Effector CD8-positive, alpha-beta T cell (primary cell): ENCODE measurements around the gene LAMA5.

Experiments used
- DNase-seq: peaks from one replicate; lab custom pipeline; 2025; lab: John Stamatoyannopoulos, UW
- total RNA-seq, 4 experiments: gene quantifications; one replicate each; lab custom pipeline; 2026; lab: John Stamatoyannopoulos, UW

The LAMA5 gene, protein sequence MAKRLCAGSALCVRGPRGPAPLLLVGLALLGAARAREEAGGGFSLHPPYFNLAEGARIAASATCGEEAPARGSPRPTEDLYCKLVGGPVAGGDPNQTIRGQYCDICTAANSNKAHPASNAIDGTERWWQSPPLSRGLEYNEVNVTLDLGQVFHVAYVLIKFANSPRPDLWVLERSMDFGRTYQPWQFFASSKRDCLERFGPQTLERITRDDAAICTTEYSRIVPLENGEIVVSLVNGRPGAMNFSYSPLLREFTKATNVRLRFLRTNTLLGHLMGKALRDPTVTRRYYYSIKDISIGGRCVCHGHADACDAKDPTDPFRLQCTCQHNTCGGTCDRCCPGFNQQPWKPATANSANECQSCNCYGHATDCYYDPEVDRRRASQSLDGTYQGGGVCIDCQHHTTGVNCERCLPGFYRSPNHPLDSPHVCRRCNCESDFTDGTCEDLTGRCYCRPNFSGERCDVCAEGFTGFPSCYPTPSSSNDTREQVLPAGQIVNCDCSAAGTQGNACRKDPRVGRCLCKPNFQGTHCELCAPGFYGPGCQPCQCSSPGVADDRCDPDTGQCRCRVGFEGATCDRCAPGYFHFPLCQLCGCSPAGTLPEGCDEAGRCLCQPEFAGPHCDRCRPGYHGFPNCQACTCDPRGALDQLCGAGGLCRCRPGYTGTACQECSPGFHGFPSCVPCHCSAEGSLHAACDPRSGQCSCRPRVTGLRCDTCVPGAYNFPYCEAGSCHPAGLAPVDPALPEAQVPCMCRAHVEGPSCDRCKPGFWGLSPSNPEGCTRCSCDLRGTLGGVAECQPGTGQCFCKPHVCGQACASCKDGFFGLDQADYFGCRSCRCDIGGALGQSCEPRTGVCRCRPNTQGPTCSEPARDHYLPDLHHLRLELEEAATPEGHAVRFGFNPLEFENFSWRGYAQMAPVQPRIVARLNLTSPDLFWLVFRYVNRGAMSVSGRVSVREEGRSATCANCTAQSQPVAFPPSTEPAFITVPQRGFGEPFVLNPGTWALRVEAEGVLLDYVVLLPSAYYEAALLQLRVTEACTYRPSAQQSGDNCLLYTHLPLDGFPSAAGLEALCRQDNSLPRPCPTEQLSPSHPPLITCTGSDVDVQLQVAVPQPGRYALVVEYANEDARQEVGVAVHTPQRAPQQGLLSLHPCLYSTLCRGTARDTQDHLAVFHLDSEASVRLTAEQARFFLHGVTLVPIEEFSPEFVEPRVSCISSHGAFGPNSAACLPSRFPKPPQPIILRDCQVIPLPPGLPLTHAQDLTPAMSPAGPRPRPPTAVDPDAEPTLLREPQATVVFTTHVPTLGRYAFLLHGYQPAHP (N-terminal part only)
- 0.36 to 2.0 (median 0.78) reads per million in 4 experiments for total RNA-seq

DNA sequence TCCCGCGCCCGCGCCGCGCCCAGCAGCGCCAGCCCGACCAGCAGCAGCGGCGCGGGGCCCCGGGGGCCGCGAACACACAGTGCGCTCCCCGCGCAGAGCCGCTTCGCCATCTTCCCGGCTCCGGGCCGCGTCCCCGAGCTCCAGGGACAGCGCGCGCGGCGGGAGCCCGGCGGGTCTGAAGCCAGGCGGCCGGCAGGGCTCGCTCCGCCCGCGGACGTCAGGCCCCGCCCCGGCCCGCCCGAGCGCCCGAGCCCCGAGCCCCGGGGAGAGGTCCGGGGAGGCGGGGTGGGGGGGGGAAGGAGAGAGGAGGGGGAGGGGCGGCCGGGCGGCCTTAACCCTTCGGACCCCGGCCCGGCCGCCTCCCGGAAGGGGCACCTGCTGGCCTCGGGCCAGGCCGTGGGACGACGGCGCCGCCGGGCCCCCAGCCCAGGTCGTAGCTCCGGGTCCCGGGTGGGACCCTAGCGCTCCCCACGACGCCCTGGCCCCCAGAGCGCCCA, at the start of gene LAMA5:
TSS of gene LAMA5 (minus strand) at position 177 of the 497 bp plus-strand sequence. CDS start at position 110, 67 bp downstream.
- no peak for DNase-seq

DNA sequence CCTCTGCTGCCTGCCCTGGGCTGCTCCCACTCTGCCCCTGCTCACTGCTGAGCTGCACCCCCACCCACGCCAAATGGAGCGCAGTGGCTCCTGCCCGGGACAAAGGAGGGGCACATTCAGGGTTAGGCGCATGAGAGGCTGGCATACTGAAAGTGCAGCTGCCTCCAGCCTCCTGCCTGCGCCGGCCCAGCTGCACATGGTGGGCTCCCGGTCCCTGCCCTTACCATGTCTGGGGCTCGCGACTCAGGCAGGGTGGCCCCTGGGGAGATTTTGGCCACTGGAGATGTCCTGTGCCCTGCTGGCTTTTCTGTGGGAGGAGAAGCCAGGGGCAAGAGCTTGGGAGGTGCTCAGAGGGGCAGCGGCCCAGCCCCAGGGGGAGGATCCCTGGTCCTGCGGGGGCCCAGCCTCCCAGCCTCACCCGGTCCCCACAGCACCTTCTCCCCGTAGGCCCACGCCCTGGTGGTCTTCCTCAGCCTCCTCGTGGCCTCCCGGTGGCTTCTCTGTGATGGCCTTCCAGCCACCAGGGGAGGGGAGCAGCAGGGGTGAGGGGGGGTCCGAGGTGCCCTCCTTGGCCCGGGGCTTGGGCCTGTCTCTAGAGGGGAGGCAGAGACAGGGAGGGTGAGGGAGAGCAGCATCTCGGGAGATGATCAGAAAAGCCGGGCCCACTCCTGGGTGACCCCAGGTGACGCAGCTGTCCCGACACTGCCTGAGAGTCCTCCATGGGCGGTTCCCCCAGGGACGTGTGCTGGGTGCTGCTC, 48.4 kb upstream of the LAMA5 start:
- DNase-seq = no peak

GRCh38 chr20:62413896-62414481, 46.9 kb upstream of the LAMA5 start:
- no peak for DNase-seq

- DNase-seq = no peak
Measured at GRCh38 chr20:62413025-62413570, 46.0 kb upstream of the LAMA5 start.

GRCh38 chr20:62412194-62413024, 45.3 kb upstream of the LAMA5 start:
- no peak for DNase-seq

DNA sequence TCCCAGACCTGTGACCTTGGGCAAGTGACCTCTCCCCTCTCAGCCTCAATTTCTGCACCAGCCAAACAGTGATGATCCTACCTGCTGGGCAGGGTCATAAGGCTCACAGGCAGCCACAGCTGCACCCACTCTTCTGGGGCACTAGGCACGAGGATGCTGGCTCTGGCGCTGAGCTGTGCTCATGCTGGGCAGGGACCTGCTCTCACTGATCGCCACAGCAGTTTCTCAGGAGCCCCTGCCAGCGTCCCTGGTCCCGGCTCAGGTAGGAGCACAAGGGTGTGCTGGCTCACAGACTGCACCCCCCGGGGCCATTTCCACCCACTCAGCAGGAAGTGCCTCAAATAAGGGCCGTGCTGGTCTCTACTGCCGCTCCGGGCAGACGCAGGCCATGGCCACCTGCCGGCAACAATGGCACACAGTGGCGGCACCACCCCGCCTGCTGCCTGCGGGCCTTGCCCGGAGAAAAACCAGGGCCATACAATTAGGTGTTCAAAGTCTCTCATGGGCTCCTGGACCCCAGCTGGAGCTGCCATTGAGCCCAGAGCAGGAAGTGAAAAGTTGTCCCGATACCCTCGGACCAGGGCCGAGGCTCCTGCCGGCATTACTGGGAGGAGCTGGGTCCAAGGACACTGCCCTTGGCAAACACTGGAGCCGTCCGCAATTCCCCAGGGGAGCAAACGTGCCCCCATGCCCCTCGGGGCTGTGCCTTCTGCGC, 44.5 kb upstream of the LAMA5 start:
- DNase-seq = no peak

- DNase-seq = no peak
Measured at GRCh38 chr20:62410746-62411478, 43.8 kb upstream of the LAMA5 start.

DNA sequence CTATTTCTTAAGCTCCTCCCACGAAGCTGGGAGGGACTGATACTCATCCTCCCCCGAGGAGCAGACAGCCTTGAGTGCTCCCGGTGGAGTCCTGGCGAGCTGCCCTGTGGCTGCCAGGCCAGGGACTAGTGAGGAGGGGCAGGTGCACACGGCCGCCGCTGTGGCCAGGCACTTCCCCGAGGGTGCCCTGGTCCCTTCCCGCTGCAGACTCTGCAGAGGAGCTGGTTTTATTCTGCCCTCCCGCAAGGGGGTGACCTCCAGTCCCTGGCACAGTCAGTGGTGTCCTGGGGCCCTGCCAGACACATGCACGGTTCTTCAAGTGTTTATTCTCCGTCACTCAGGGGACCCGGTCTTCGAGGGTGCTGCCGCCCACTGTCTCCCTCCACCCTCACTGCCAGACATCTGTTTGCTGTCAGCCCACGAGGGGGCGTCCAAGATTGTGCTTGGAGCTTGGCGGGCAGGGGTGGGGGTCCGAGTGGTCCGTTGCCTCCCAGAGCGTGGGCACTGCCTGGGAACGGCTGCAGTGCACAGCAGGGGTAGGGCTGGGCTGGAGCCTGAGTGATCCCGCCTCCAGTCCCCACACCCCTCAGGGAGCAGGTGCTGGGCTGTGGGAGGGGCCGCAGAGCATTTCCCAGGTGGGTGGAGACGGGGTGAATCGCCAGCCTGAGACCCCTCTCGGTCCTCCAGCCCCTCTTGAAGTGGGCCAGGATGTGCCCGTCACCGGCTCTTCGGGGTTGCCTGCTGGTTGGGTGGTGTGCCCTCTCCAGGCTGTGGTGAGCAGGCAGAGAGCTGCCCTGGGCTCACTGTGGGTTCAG, 43.0 kb upstream of the LAMA5 start:
- DNase-seq = peak; percentile 7

GRCh38 chr20:62409086-62409853, 42.2 kb upstream of the LAMA5 start:
- no peak for DNase-seq

DNA sequence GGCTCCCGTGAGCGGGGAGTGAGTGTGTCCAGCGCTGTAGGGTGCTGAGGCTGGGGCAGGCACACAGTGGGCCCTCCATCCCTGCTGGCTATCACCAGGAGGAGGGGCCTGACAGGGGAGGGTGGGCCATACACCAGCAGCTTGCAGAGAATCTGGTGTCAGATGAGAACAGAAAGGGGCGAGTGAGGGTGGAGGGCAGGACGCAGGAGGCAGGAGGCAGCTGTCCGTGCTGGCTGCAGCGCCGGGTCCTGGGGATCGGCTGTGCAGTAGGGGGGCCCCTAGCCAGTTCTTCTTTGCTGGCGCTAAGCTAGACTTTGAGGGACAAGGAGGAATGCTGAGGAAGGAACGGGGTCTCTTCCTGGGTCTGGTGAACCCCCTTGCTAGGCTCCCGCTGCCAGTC, 41.5 kb upstream of the LAMA5 start:
- DNase-seq = no peak

DNA sequence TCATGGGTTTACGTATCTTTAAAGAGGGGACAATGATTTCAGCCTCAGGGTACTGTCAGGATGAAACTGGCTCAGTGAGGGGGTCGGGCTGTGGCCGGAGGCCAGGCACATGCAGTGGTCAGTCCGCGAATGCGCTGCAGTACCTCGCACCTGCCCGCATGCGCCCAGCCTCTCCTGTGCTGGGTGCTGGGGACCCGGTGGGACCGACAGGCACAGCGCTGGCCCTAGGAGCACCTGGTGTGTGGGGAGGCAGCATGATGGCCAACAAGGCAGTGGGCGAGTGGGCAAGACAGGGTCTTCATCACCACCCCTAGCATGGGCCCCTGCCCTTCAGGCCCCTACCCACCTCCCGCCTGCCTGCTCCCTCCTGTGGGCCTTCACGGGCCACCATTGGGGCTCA, 40.9 kb upstream of the LAMA5 start:
- no peak for DNase-seq

- DNase-seq = peak; percentile 82
Measured at GRCh38 chr20:62407221-62407992, 40.3 kb upstream of the LAMA5 start, which contains the start of gene CABLES2. CABLES2 (minus strand) TSS chr20:62407285; CDS start chr20:62407276, 9 bp downstream.

- no peak for DNase-seq
Measured at GRCh38 chr20:62406635-62407176, 39.6 kb upstream of the LAMA5 start.

DNA sequence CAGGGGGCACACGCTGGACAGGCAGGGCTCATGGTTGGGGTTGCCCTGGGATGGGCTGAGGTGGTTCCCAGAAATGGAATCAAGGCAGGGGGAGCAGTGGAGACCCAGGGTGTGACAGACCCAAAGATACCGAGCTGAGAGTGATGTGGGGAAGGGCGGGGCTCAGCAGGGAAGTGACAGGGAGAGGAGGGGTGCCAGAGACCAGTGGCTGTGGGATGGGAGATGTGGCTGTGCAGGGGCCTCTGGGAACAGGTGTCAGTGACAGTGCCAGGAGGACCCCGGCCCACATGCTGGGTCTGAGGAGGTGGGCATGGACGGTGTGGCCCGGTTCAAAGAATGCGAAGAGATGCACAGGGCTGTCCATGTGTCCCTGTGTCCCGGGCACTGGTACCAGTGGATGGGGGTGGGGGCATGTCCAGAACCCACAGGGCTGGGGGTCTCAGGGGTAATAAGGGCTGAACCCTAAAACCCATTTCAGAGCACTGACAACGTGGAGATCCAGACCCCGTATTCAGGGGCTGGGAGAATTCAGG, 38.9 kb upstream of the LAMA5 start:
- no peak for DNase-seq
